ENCODE results near the gene KRT15.

GRCh38 chr17:41547378-41547841 lies 28.7 kb upstream of the KRT15 start:
- TF ChIP-seq CTCF (IDR thresholded peaks at IDR 0.05; ENCODE audit: low read length) = no peak
- TF ChIP-seq EZH2 (optimal IDR thresholded peaks at IDR 0.05; ENCODE audit: low read depth, low read length) = no peak
